NB4 (cell line): ENCODE data around the gene TCF12.

ENCODE experiments used
- CTCF ChIP-seq: IDR thresholded peaks from one replicate; pipeline ENCODE4 v1.5.1; 2012; ENCODE audit warnings: low read depth, low read length
- MAX ChIP-seq: IDR thresholded peaks from 2 replicates; pipeline ENCODE4 v1.6.1; 2011; ENCODE audit warnings: low read depth, low read length
- POLR2A ChIP-seq: IDR thresholded peaks from 2 replicates; pipeline ENCODE4 v1.6.1; 2011; ENCODE audit warnings: mild to moderate bottlenecking; ENCODE audit not compliant: insufficient read length; ENCODE audit errors: extremely low read depth

GRCh38 chr15:57205027-57205855, 286.8 kb downstream of the TCF12 start:
- TF ChIP-seq CTCF (no peak), POLR2A (no peak), MAX (no peak)
